Measurements from ENCODE around the gene MACC1. TPM values are rescaled to one million over a fixed set of nuclear protein-coding genes. Genes with fewer than 3 reads are reported as not detected.
"Not testable (repeated sequence)": the region's sequence is repeated elsewhere in the genome, so short reads cannot be mapped to it uniquely, and the experiment has no call there.

The MACC1 gene
- total and polyA plus RNA-seq, 2 donors (not counting 1 experiment from before 2014, with no cell fraction given): 0.92 to 6.2 TPM

DNA sequence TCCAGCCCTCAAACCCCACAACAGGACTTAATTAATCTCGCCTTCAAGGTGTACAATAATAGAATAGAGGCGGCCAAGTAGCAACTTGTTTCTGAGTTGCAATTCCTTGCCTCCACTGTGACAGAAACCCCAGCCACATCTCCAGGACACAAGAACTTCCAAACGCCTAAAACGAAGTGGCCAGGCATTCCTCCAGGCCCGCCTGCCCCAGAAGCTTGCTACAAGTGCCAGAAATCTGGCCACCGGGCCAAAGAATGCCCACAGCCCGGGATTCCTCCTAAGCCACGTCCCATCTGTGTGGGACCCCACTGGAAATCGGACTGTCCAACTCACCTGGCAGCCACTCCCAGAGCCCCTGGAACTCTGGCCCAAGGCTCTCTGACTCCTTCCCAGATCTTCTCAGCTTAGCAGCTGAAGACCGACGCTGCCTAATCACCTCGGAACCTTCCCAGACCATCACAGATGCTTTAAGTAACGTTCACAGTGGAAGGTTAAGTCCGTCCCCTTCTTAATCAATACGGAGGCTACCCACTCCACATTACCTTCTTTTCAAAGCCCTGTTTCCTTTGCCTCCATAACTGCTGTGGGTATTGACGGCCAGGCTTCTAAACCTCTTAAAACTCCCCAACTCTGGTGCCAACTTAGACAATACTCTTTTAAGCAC, 94.4 kb downstream of the MACC1 start:
- DNase-seq; H3K27me3 Mint-ChIP-seq; CTCF ChIA-PET; H3K9ac ChIP-seq (ENCODE audit: low read length); H3K79me2 ChIP-seq (ENCODE audit: control insufficient read depth, insufficient read depth, low read length); POLR2A ChIA-PET; ATAC-seq (ENCODE audit: low read depth); H3K9me3 Mint-ChIP-seq (ENCODE audit: insufficient read depth); H2AFZ ChIP-seq (ENCODE audit: insufficient read depth, low read depth, low read length, poor library complexity, severe bottlenecking); H3K27me3 ChIP-seq (replicated peaks in 1 of 4; ENCODE audit: control extremely low read depth in 1 of 4, control insufficient read depth in 3 of 4, insufficient read depth in 4 of 4, low read length in 3 of 4); H3K36me3 ChIP-seq (replicated peaks in 1 of 2; ENCODE audit: control extremely low read depth in 1 of 2, control insufficient read depth in 1 of 2, extremely low read depth in 1 of 2, insufficient read depth in 2 of 2, low read length in 1 of 2); H3K4me2 ChIP-seq (replicated peaks; ENCODE audit: low read depth, low read length, poor library complexity, severe bottlenecking); H4K20me1 ChIP-seq (ENCODE audit: control insufficient read depth, insufficient read depth, low read length, poor library complexity, severe bottlenecking); H3K27ac Mint-ChIP-seq; H3K27ac ChIP-seq (ENCODE audit: low read length in 2 of 2); H3K9me3 ChIP-seq (ENCODE audit: control extremely low read depth in 1 of 3, control insufficient read depth in 2 of 3, insufficient read depth in 1 of 3, low read length in 2 of 3); H3K4me1 ChIP-seq (ENCODE audit: control insufficient read depth in 2 of 2, insufficient read depth in 2 of 2, low read length in 2 of 2); H3K4me3 Mint-ChIP-seq; H3K4me3 ChIP-seq (ENCODE audit: control extremely low read depth in 1 of 5, extremely low read depth in 1 of 5, insufficient read depth in 1 of 5, low read depth in 2 of 5, low read length in 4 of 5); intact Hi-C loops (cut with micrococcal nuclease); H3K4me1 Mint-ChIP-seq: not testable (repeated sequence)
- 96% methylated on average over 12 of the region's 16 CpGs for WGBS (ENCODE audit: insufficient coverage)

DNA sequence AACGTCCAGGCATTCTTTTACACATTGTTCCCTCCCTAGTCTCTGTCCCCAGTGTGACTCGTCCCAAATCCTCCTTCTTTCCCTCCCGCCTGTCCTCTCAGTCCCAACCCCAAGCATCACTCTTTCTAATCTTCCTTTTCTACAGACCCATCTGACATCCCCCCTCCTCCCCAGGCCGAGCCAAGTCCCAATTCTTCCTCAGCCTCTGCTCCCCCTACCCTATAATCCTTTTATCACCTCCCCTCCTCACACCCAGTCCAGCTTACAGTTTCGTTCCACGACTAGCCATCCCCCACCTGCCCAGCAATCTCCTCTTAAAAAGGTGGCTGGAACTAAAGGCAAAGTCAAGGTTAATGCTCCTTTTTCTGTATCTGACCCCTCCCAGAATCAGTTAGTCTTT, 95.1 kb downstream of the MACC1 start:
- intact Hi-C loops (cut with micrococcal nuclease): no loop called here
- DNase-seq: no peak
- no peaks in the 10 kb centered on the region for H3K4me1 Mint-ChIP-seq
- Histone ChIP-seq H2AFZ (ENCODE audit: insufficient read depth, low read depth, low read length, poor library complexity, severe bottlenecking) (no peak overlapping the region), H3K9me3 (ENCODE audit: control extremely low read depth in 1 of 3, control insufficient read depth in 2 of 3, insufficient read depth in 1 of 3, low read length in 2 of 3) (no peaks in the 10 kb centered on the region), H3K36me3 (replicated peaks in 1 of 2; ENCODE audit: control extremely low read depth in 1 of 2, control insufficient read depth in 1 of 2, extremely low read depth in 1 of 2, insufficient read depth in 2 of 2, low read length in 1 of 2) (no peaks in the 10 kb centered on the region), H3K79me2 (ENCODE audit: control insufficient read depth, insufficient read depth, low read length) (no peaks in the 10 kb centered on the region), H3K27ac (ENCODE audit: low read length in 2 of 2) (no peak overlapping the region), H3K4me2 (replicated peaks; ENCODE audit: low read depth, low read length, poor library complexity, severe bottlenecking) (no peak overlapping the region), H3K27me3 (replicated peaks in 1 of 4; ENCODE audit: control extremely low read depth in 1 of 4, control insufficient read depth in 3 of 4, insufficient read depth in 4 of 4, low read length in 3 of 4) (no peaks in the 10 kb centered on the region), H3K9ac (ENCODE audit: low read length) (no peak overlapping the region), H3K4me1 (ENCODE audit: control insufficient read depth in 2 of 2, insufficient read depth in 2 of 2, low read length in 2 of 2) (no peaks in the 10 kb centered on the region), H3K4me3 (ENCODE audit: control extremely low read depth in 1 of 5, extremely low read depth in 1 of 5, insufficient read depth in 1 of 5, low read depth in 2 of 5, low read length in 4 of 5) (no peak overlapping the region), H4K20me1 (ENCODE audit: control insufficient read depth, insufficient read depth, low read length, poor library complexity, severe bottlenecking) (no peaks in the 10 kb centered on the region)
- TF ChIP-seq EZH2 (IDR thresholded peaks at IDR 0.05; ENCODE audit: borderline replicate concordance, insufficient read depth, low read depth, low read length, poor library complexity, severe bottlenecking): no peak
- no peak for ATAC-seq (ENCODE audit: low read depth)
- no peaks in the 10 kb centered on the region for H3K9me3 Mint-ChIP-seq (ENCODE audit: insufficient read depth)
- H3K27ac Mint-ChIP-seq: no peak overlapping the region
- H3K4me3 Mint-ChIP-seq: no peak overlapping the region
- CTCF ChIA-PET: no interaction called here
- POLR2A ChIA-PET: no interaction called here
- no peaks in the 10 kb centered on the region for H3K27me3 Mint-ChIP-seq
- 96% methylated on average over 6 of the region's 6 CpGs for whole genome bisulfite sequencing (ENCODE audit: insufficient coverage)
